ENCODE data around the gene OR14C36. TPM values are rescaled to one million over a fixed set of nuclear protein-coding genes. Genes with fewer than 3 reads are reported as not detected.

OR14C36 gene
- total RNA-seq, 1 donor from 2014 or later: not detected

DNA sequence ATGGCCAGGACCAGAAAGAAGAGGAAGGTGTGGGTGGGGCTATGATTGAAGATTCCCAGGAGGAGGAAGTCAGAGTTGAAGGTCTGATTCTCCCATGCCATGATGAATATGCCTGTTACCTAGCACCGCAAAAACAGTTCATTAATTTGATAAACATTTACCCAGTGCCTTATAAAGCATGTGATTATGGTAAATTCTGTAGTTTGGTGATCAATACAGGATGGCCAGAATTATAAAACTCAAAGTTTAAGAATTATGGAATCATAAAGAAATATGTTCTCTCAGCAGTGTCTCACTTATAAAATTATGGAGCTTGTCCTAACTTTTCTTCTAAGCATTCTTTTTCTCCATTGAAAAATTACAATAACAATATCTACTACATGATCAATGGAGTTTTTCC lies 24.1 kb upstream of the OR14C36 start, which contains the start of gene OR2M7:
Gene OR2M7 (minus strand): TSS at position 101 of the 400 bp plus-strand sequence. CDS start 0 bp downstream, at position 101.
- H3K4me1 Mint-ChIP-seq (ENCODE audit: low read depth, unreplicated experiment): no peaks in the 10 kb centered on the region
- peaks cover 10% of the 10 kb centered on the region for H3K9me3 Mint-ChIP-seq (ENCODE audit: unreplicated experiment)
- peaks cover 10% of the 10 kb centered on the region for H3K36me3 Mint-ChIP-seq (ENCODE audit: unreplicated experiment)
- DNase-seq: no peak
- no peak within 1 kb of the TSS for H3K4me3 Mint-ChIP-seq (ENCODE audit: unreplicated experiment)
- TF ChIP-seq, protein P1, sequence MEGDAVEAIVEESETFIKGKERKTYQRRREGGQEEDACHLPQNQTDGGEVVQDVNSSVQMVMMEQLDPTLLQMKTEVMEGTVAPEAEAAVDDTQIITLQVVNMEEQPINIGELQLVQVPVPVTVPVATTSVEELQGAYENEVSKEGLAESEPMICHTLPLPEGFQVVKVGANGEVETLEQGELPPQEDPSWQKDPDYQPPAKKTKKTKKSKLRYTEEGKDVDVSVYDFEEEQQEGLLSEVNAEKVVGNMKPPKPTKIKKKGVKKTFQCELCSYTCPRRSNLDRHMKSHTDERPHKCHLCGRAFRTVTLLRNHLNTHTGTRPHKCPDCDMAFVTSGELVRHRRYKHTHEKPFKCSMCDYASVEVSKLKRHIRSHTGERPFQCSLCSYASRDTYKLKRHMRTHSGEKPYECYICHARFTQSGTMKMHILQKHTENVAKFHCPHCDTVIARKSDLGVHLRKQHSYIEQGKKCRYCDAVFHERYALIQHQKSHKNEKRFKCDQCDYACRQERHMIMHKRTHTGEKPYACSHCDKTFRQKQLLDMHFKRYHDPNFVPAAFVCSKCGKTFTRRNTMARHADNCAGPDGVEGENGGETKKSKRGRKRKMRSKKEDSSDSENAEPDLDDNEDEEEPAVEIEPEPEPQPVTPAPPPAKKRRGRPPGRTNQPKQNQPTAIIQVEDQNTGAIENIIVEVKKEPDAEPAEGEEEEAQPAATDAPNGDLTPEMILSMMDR (IDR thresholded peaks at IDR 0.05; ENCODE audit: partially characterized antibody, unreplicated experiment): no peak
- H3K27me3 Mint-ChIP-seq (ENCODE audit: unreplicated experiment): peaks cover 1% of the 10 kb centered on the region
- H3K27ac Mint-ChIP-seq (ENCODE audit: unreplicated experiment): no peak within 1 kb of the TSS

DNA sequence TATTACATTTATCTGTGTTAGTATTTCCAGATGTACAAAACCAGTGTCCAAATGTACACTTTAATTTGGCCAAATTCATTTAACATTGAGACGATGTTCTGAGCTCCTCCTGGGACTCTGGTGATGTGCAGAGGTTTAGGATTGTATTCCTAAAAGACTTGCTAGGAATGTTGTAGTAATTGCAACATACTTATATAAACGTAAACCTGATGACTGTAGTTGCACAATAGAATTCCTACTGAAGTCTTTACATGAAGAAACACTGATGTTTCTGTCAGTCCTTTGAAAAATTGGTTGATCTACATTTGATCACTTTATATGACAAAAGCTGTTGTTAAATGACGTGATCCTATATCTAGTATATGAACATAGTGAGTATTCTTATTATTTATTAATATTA lies 5.1 kb upstream of the OR14C36 start:
- no peaks in the 10 kb centered on the region for H3K4me1 Mint-ChIP-seq (ENCODE audit: low read depth, unreplicated experiment)
- H3K36me3 Mint-ChIP-seq (ENCODE audit: unreplicated experiment): no peaks in the 10 kb centered on the region
- no peak for DNase-seq
- H3K27me3 Mint-ChIP-seq (ENCODE audit: unreplicated experiment): peaks cover 3% of the 10 kb centered on the region
- H3K27ac Mint-ChIP-seq (ENCODE audit: unreplicated experiment): no peak overlapping the region
- H3K9me3 Mint-ChIP-seq (ENCODE audit: unreplicated experiment): peaks cover 9% of the 10 kb centered on the region
- H3K4me3 Mint-ChIP-seq (ENCODE audit: unreplicated experiment): no peak overlapping the region
- TF ChIP-seq, protein P1 (IDR thresholded peaks at IDR 0.05; ENCODE audit: partially characterized antibody, unreplicated experiment): no peak

DNA sequence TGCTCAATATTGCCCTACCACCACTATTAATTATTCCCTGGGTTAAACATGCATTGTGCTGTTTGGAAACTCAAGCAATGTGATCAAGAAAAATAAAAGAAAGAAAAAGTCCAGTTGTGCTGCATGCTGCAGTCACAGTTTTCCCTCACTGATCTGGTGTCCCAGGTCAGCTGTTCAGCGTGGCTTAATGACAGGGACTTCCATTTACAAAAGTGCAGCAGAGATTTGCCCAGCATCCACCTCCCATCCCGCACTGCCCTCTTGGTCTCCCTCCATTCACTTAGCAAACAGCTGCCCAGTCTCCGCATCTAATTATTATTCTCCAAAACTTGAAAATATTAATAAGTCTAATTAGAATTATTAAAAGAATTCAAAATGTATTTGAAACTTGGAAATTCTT lies 10.8 kb downstream of the OR14C36 start:
- H3K9me3 Mint-ChIP-seq (ENCODE audit: unreplicated experiment): peaks cover 10% of the 10 kb centered on the region
- no peaks in the 10 kb centered on the region for H3K4me1 Mint-ChIP-seq (ENCODE audit: low read depth, unreplicated experiment)

DNA sequence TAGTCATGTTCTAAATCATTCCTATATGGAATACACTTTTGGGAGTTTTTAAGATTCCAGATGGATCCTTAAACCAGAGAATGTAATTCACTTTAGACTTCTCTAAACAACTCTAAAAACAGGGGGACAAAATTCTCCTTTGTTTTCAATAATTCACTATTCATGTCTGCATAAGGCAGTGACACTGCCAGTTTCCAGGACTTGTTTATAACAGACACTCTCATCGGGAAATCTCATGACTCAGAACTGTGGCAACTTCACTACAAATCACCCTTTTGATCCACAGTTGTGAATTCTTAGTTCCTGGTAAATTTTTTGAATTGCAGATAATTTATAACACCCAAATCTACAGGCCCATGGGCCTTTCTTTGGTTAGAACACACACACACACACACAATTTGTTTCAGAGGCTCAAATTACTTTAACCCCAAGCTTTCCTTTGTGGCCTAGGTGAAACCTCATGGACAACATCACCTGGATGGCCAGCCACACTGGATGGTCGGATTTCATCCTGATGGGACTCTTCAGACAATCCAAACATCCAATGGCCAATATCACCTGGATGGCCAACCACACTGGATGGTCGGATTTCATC lies 12.6 kb downstream of the OR14C36 start, which contains the start of gene OR2T4:
Gene OR2T4 (plus strand): TSS at position 545 of the 595 bp plus-strand sequence. CDS start 0 bp downstream, at position 545.
- DNase-seq: no peak
- no peaks in the 10 kb centered on the region for H3K4me1 Mint-ChIP-seq (ENCODE audit: low read depth, unreplicated experiment)
- H3K4me3 Mint-ChIP-seq (ENCODE audit: unreplicated experiment): no peak within 1 kb of the TSS
- H3K27me3 Mint-ChIP-seq (ENCODE audit: unreplicated experiment): peaks cover 1% of the 10 kb centered on the region
- H3K27ac Mint-ChIP-seq (ENCODE audit: unreplicated experiment): no peak within 1 kb of the TSS
- H3K36me3 Mint-ChIP-seq (ENCODE audit: unreplicated experiment): peaks cover 6% of the 10 kb centered on the region
- TF ChIP-seq, protein P1 (IDR thresholded peaks at IDR 0.05; ENCODE audit: partially characterized antibody, unreplicated experiment): no peak
- H3K9me3 Mint-ChIP-seq (ENCODE audit: unreplicated experiment): peaks cover 13% of the 10 kb centered on the region

More for the DNA sequence above, 10.8 kb downstream of the OR14C36 start:
- Mint-ChIP-seq H3K27me3 (ENCODE audit: unreplicated experiment) (peaks cover 1% of the 10 kb centered on the region), H3K4me3 (ENCODE audit: unreplicated experiment) (no peak overlapping the region), H3K36me3 (ENCODE audit: unreplicated experiment) (peaks cover 6% of the 10 kb centered on the region), H3K27ac (ENCODE audit: unreplicated experiment) (no peak overlapping the region)
- DNase-seq: no peak
- TF ChIP-seq, protein P1 (IDR thresholded peaks at IDR 0.05; ENCODE audit: partially characterized antibody, unreplicated experiment): no peak

DNA sequence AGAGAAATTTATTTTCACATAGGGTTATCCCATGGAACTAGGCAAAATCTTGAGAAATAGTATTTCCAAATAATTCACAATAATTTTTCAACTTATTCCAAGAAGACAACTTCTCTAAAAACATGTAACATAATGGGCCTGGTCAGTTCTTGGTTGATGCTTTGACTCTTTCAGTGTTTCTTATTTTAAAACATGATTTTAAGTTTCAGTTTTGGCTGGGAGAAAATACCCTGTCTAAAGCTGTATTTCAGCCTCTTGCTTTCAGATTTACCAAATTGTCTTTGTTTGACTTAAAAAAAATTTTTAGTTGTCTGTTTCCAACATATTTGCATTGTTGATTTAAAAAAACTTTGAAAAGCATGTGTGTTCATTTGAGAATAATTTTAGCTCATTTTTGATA lies 18.0 kb downstream of the OR14C36 start:
- DNase-seq: no peak
- Mint-ChIP-seq H3K9me3 (ENCODE audit: unreplicated experiment) (peaks cover 20% of the 10 kb centered on the region), H3K27me3 (ENCODE audit: unreplicated experiment) (peaks cover 1% of the 10 kb centered on the region), H3K27ac (ENCODE audit: unreplicated experiment) (no peak overlapping the region), H3K4me3 (ENCODE audit: unreplicated experiment) (no peak overlapping the region), H3K4me1 (ENCODE audit: low read depth, unreplicated experiment) (no peaks in the 10 kb centered on the region), H3K36me3 (ENCODE audit: unreplicated experiment) (peaks cover 9% of the 10 kb centered on the region)
- TF ChIP-seq, protein P1 (IDR thresholded peaks at IDR 0.05; ENCODE audit: partially characterized antibody, unreplicated experiment): no peak
